Heart left ventricle (tissue), 16 donors: ENCODE data around the gene TREM1. TPM values are rescaled to one million over a fixed set of nuclear protein-coding genes. Genes with fewer than 3 reads are reported as not detected.

ENCODE experiments used
- ATAC-seq, 4 donors: fragments of 200-7000 bp; cut with Tn5 transposase; one replicate each; pipeline ENCODE4 v1.9.1; 2020 to 2022; ENCODE audit warnings: moderate library complexity in 4 of 4, mild to moderate bottlenecking in 3 of 4, moderate number of reproducible peaks in 1 of 4
- DNase-seq, 5 donors: peaks; one replicate each; pipeline ENCODE4 v3.0.0-alpha.2; 2020
- H3K27ac ChIP-seq, 12 donors: fragments of 200-600 bp; sonication (generic) in 4 of 12; one replicate each; pipeline versions ENCODE4 v1.5.0 to v1.8.0; 2016 to 2022; ENCODE audit warnings: mild to moderate bottlenecking in 2 of 12
- H3K27me3 ChIP-seq, 9 donors: fragments of 200-600 bp; sonication (generic) in 2 of 9; one replicate each; pipeline versions ENCODE4 v1.5.1 to v1.8.0; 2016 to 2022; ENCODE audit warnings: mild to moderate bottlenecking in 3 of 9
- H3K36me3 ChIP-seq, 9 donors: fragments of 200-600 bp; sonication (generic) in 2 of 9; one replicate each; pipeline versions ENCODE4 v1.5.0 to v1.8.0; 2018 to 2022; ENCODE audit warnings: mild to moderate bottlenecking in 2 of 9
- H3K4me1 ChIP-seq, 12 donors: fragments of 200-600 bp; sonication (generic) in 4 of 12; one replicate each; pipeline versions ENCODE4 v1.5.0 to v1.8.0; 2016 to 2022; ENCODE audit warnings: mild to moderate bottlenecking in 3 of 12
- H3K4me3 ChIP-seq, 12 donors: fragments of 200-600 bp; sonication (generic) in 4 of 12; one replicate each; pipeline versions ENCODE4 v1.5.0 to v1.8.0; 2017 to 2022; ENCODE audit warnings: mild to moderate bottlenecking in 9 of 12, moderate library complexity in 4 of 12
- H3K9me3 ChIP-seq, 12 donors: fragments of 200-600 bp; sonication (generic) in 4 of 12; one replicate each; pipeline versions ENCODE4 v1.5.0 to v1.8.0; 2016 to 2022; ENCODE audit warnings: mild to moderate bottlenecking in 1 of 12
- CTCF ChIP-seq, 12 donors: fragments of 200-600 bp; sonication (generic) in 4 of 12; IDR thresholded peaks; one replicate each; pipeline versions ENCODE4 v1.5.0 to v1.8.0; 2018 to 2022; ENCODE audit warnings: antibody characterized with exemption in 12 of 12, mild to moderate bottlenecking in 5 of 12
- POLR2A ChIP-seq, 2 donors: fragments of 450-650 bp; IDR thresholded peaks; one replicate each; pipeline ENCODE4 v1.6.1; 2017; ENCODE audit warnings: antibody characterized with exemption in 2 of 2, mild to moderate bottlenecking in 2 of 2, moderate library complexity in 2 of 2
- WGBS, 4 donors: extraction: QIAGEN DNeasy Blood & Tissue Kit in 2 of 4; methylation state at CpG; one replicate each; pipeline versions ENCODE4 v1.1.5 to v1.1.7; 2013 to 2018; 5-methylcytosine and 5-hydroxymethylcytosine counted together
- intact Hi-C, 10 donors: fragments of 100-400 bp; cut with DNase I; formaldehyde crosslinking; loops; one replicate each; pipeline versions ENCODE4 v1.11.1 to v1.14.2; 2022
- polyA plus RNA-seq, 2 donors: library from polyadenylated mRNA; stranded (reverse); fragments of 200-250 nt; gene quantifications; one replicate each; pipeline ENCODE4 v1.2.3, GENCODE V29; 2013
- total RNA-seq, 9 donors: library from RNA; depleted of rRNA in 2 of 9; stranded (reverse); fragments of >200 nt in 2 of 9; fragmentation: NEBNext Ultra II Directional in 3 of 9; extraction: Animal tissue kit (Norgen Biotek cat#: 25700) in 3 of 9; gene quantifications; one replicate each; pipeline versions ENCODE4 v1.1.0 to v1.2.4, GENCODE V29; 2016 to 2023
- donor health status: ischemic (EF 13 %, LVEDD 7.1; RV severe dilation, severe dysfunction).
- donor health status: healthy with polysubstance abuse.
- donor health status: DM: no; HTN: yes; CAD: no.
- donor health status: DM: no; HTN: no; CAD: no.
- donor health status: ischemic (EF 25% LVEDD 6.9; RV normal size, moderate dysfunction).
- donor health status: ischemic (EF 25% LVEDD 5.7; RV mildly dilated, moderate dysfunction).
- donor health status: healthy.
- donor health status: DM: yes; HTN: yes; CAD: no.
- donor health status: ischemic (EF 35%, LVEDD 5.7; RV mildly dilated, moderate dysfunction).
- donor health status: nonischemic (EF 11% LVEDD 7.7; RV severe dilation, severe dysfunction).
- donor health status: DM: yes; HTN: yes; CAD: no.
- donor health status: PGD.
- donor health status: ischemic (EF 29% LVEDD 5.4; RV normal size, mild dysfunction).
- donor health status: nonischemic (EF 23%, LVEDD 6.1; RV moderate dilation, normal function).

The TREM1 gene
- total and polyA plus RNA-seq, 11 donors: 0.19 to 18.4 (median 0.75) TPM

GRCh38 chr6:41277605-41278004 lies 8.9 kb downstream of the TREM1 start:
- DNase-seq (no peak), ATAC-seq (peak in 1 of 4 donors; percentile 40)
- Histone ChIP-seq H3K4me3 (no peak overlapping the region), H3K9me3 (no peaks in the 10 kb centered on the region), H3K27ac (peak overlapping the region in 1 of 12 donors; percentile 52), H3K36me3 (no peaks in the 10 kb centered on the region), H3K4me1 (peaks cover 0 to 58% (median 0%) of the 10 kb centered on the region in 12 donors), H3K27me3 (peaks cover 0 to 20% (median 0%) of the 10 kb centered on the region in 9 donors)
- TF ChIP-seq CTCF (IDR thresholded peaks at IDR 0.05) (no peak), POLR2A (IDR thresholded peaks at IDR 0.05) (no peak)
- intact Hi-C loops: loop anchor here in 1 of 10 donors (2.0 kb wide), 1 partner anchor 41 kb away; no protein-coding TSS in a partner anchor
- 64 to 68% (median 66%) methylated on average over 2 of the region's 2 CpGs for WGBS, 4 donors

- peaks cover 0 to 20% (median 0%) of the 10 kb centered on the region in 9 donors for H3K27me3 ChIP-seq
- no peaks in the 10 kb centered on the region for H3K36me3 ChIP-seq
- intact Hi-C loops: no loop called here
- ATAC-seq: no peak
- WGBS, 4 donors: 76 to 78% (median 77%) methylated on average over 4 of the region's 4 CpGs
- H3K4me3 ChIP-seq: no peak overlapping the region
- H3K4me1 ChIP-seq: peaks cover 0 to 63% (median 0%) of the 10 kb centered on the region in 12 donors
- DNase-seq: no peak
- peak overlapping the region in 1 of 12 donors; percentile 75 for H3K27ac ChIP-seq
- H3K9me3 ChIP-seq: no peaks in the 10 kb centered on the region
- TF ChIP-seq POLR2A (IDR thresholded peaks at IDR 0.05) (no peak), CTCF (IDR thresholded peaks at IDR 0.05) (no peak)
Observed at GRCh38 chr6:41275489-41275888, 11.0 kb downstream of the TREM1 start.

GRCh38 chr6:41274256-41274655 lies 12.2 kb downstream of the TREM1 start:
- intact Hi-C loops: no loop called here
- no peak overlapping the region for H3K4me3 ChIP-seq
- WGBS, 4 donors: 93 to 96% (median 94%) methylated on average over 2 of the region's 2 CpGs
- DNase-seq (no peak), ATAC-seq (no peak)
- H3K27ac ChIP-seq: peak overlapping the region in 1 of 12 donors; percentile 75
- H3K9me3 ChIP-seq: no peaks in the 10 kb centered on the region
- H3K27me3 ChIP-seq: peaks cover 0 to 20% (median 0%) of the 10 kb centered on the region in 9 donors
- no peaks in the 10 kb centered on the region for H3K36me3 ChIP-seq
- peaks cover 0 to 52% (median 0%) of the 10 kb centered on the region in 12 donors for H3K4me1 ChIP-seq
- TF ChIP-seq CTCF (IDR thresholded peaks at IDR 0.05) (no peak), POLR2A (IDR thresholded peaks at IDR 0.05) (no peak)

DNA sequence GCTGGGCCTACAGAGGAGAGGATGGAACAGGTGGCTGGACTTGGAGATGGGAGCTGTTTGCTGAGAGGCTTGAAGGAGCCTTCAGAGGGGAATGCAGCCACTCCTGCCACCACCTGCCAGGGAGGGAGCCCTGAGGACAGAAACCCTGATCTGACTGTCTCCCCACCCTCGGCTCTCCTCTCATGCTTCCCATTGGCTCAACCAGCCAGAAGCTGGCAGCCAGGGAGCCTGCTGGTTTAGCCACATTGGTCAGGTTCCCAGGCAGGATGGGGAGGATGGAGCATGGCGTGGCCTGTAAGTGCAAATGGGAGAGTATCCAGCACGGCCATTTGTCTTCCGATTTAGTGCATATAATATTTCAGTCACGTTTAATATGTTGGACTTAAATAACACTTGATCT lies 12.8 kb downstream of the TREM1 start:
- intact Hi-C loops: no loop called here

More for the DNA sequence above, 12.8 kb downstream of the TREM1 start:
- DNase-seq: no peak
- ATAC-seq: no peak
- Histone ChIP-seq H3K27me3 (peaks cover 0 to 20% (median 0%) of the 10 kb centered on the region in 9 donors), H3K9me3 (no peaks in the 10 kb centered on the region), H3K27ac (peak overlapping the region in 1 of 12 donors; percentile 75), H3K4me3 (no peak overlapping the region), H3K4me1 (peaks cover 0 to 46% (median 0%) of the 10 kb centered on the region in 12 donors), H3K36me3 (no peaks in the 10 kb centered on the region)
- 74 to 82% (median 82%) methylated on average over 5 of the region's 5 CpGs for WGBS, 4 donors
- TF ChIP-seq POLR2A (IDR thresholded peaks at IDR 0.05): no peak
- TF ChIP-seq CTCF (IDR thresholded peaks at IDR 0.05): no peak
